Cardiac muscle cell (in vitro differentiated cells and primary cell): Measurements from ENCODE around the gene PSMC2. TPM values are rescaled to one million over a fixed set of nuclear protein-coding genes. Genes with fewer than 3 reads are reported as not detected.
A peak's percentile ranks its signal among the peaks of the same experiment; 100 is the strongest.

ENCODE experiments used
- DNase-seq, 2 donors: peaks; one replicate each; pipeline versions ENCODE4 v3.0.0 to v3.0.0-alpha.2; 2010 to 2017; ENCODE audit warnings: low read depth in 1 of 2, low spot score in 1 of 2
- H3K27ac ChIP-seq: fragments of 200-600 bp; sonication (generic); 2 replicates; pipeline ENCODE4 v1.5.1; 2016
- H3K27me3 ChIP-seq: fragments of 200-600 bp; sonication (generic); 2 replicates; pipeline ENCODE4 v1.6.0; 2016; ENCODE audit warnings: control low read depth
- H3K36me3 ChIP-seq: fragments of 200-600 bp; sonication (generic); 2 replicates; pipeline ENCODE4 v1.5.1; 2016; ENCODE audit warnings: control low read depth
- H3K4me1 ChIP-seq: fragments of 200-600 bp; sonication (generic); 2 replicates; pipeline ENCODE4 v1.8.1; 2017; ENCODE audit warnings: low read depth, mild to moderate bottlenecking, mixed run types
- H3K4me3 ChIP-seq: fragments of 200-600 bp; sonication (generic); 2 replicates; pipeline ENCODE4 v1.5.1; 2016; ENCODE audit warnings: mild to moderate bottlenecking
- H3K9me3 ChIP-seq: fragments of 200-600 bp; sonication (generic); 2 replicates; pipeline ENCODE4 v1.5.1; 2017; ENCODE audit warnings: low read depth, mild to moderate bottlenecking, control low read depth
- CTCF ChIP-seq: IDR thresholded peaks from 2 replicates; pipeline ENCODE4 v1.5.1; 2012; ENCODE audit warnings: low read depth, mild to moderate bottlenecking, low read length
- polyA plus RNA-seq: library from polyadenylated mRNA; unstranded; fragments of >200 nt; fragmentation: Nextera tagmentation; extraction: Ambion mirVana; gene quantifications from 2 replicates; pipeline ENCODE4 v1.2.1, GENCODE V29; 2016
- total RNA-seq: library from RNA; depleted of rRNA; stranded (reverse); fragments of >200 nt; gene quantifications from 2 replicates; pipeline ENCODE4 v1.2.3, GENCODE V29; 2016

The PSMC2 gene
- total and polyA plus RNA-seq, 2 experiments from 2014 or later, result 75.6 to 156 TPM

- Histone ChIP-seq H3K4me3 (no peak overlapping the region), H3K27me3 (no peaks in the 10 kb centered on the region), H3K36me3 (peaks cover 6% of the 10 kb centered on the region), H3K9me3 (no peaks in the 10 kb centered on the region), H3K27ac (no peak overlapping the region), H3K4me1 (peaks cover 10% of the 10 kb centered on the region)
- no peak for DNase-seq
- no peak for TF ChIP-seq CTCF
Observed at GRCh38 chr7:103346396-103346795, 1.0 kb upstream of the PSMC2 start.

DNA sequence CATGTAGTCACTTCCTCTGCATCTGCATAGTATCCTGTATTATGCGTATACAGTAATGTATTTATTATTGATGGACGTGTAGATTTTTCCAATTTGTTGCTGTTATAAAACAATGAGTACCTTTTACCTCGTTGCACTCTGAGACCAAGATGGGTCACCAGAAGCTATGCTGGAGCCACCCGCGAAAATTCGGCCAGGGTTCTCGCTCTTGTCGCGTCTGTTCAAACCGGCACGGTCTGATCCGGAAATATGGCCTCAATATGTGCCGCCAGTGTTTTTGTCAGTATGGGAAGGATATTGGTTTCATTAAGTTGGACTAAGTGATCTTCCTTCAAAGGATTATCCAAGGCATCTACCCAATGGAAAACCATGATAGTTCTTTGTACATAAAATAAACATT lies 1.0 kb downstream of the PSMC2 start:
- no peak for TF ChIP-seq CTCF
- H3K9me3 ChIP-seq, result no peaks in the 10 kb centered on the region
- H3K4me3 ChIP-seq, result peak overlapping the region; percentile 91
- no peaks in the 10 kb centered on the region for H3K27me3 ChIP-seq
- H3K4me1 ChIP-seq, result peaks cover 8% of the 10 kb centered on the region
- DNase-seq, result no peak
- no peak overlapping the region for H3K27ac ChIP-seq
- no peaks in the 10 kb centered on the region for H3K36me3 ChIP-seq

- no peaks in the 10 kb centered on the region for H3K27me3 ChIP-seq
- peaks cover 6% of the 10 kb centered on the region for H3K4me1 ChIP-seq
- H3K36me3 ChIP-seq, result no peaks in the 10 kb centered on the region
- TF ChIP-seq CTCF, result no peak
- no peaks in the 10 kb centered on the region for H3K9me3 ChIP-seq
- H3K4me3 ChIP-seq, result peak overlapping the region; percentile 91
- DNase-seq, result no peak
- no peak overlapping the region for H3K27ac ChIP-seq
Observed at GRCh38 chr7:103348959-103349358, 1.5 kb downstream of the PSMC2 start.

GRCh38 chr7:103349805-103350204 lies 2.4 kb downstream of the PSMC2 start:
- DNase-seq, result no peak
- TF ChIP-seq CTCF, result no peak
- H3K36me3 ChIP-seq, result peaks cover 4% of the 10 kb centered on the region
- H3K27me3 ChIP-seq, result no peaks in the 10 kb centered on the region
- no peaks in the 10 kb centered on the region for H3K9me3 ChIP-seq
- peaks cover 6% of the 10 kb centered on the region for H3K4me1 ChIP-seq
- no peak overlapping the region for H3K4me3 ChIP-seq
- no peak overlapping the region for H3K27ac ChIP-seq

DNA sequence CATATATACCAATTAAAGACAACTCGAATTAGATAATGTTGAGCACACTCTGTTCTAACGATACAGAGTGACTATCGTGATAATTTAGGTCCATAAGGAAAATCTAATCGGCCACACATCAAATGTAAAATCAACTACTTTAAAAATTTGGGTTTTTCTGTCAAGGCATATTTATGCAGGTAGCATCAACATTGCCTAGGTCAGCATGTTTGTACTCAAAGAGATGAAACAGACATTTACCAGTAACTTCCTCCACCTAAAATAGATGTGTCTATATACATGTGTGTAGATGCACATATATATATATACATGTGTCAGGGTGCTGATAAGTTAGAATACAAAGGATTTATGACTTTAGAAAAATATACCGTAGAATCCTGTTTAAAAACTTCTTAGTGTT lies 22.0 kb downstream of the PSMC2 start:
- no peaks in the 10 kb centered on the region for H3K9me3 ChIP-seq
- H3K36me3 ChIP-seq, result peaks cover 39% of the 10 kb centered on the region
- H3K4me3 ChIP-seq, result no peak overlapping the region
- no peak for TF ChIP-seq CTCF
- DNase-seq, result no peak
- no peak overlapping the region for H3K27ac ChIP-seq
- H3K4me1 ChIP-seq, result no peaks in the 10 kb centered on the region
- no peaks in the 10 kb centered on the region for H3K27me3 ChIP-seq
